ENCODE results near the gene LRRC28.

The LRRC28 gene

GRCh38 chr15:99434506-99435112 lies 183.3 kb downstream of the LRRC28 start:
- no peaks in the 10 kb centered on the region for H3K27me3 ChIP-seq (ENCODE audit: control insufficient read depth, insufficient read depth, low read length)
- H3K36me3 ChIP-seq (ENCODE audit: control insufficient read depth, insufficient read depth, low read length): no peaks in the 10 kb centered on the region
- no peak for DNase-seq (ENCODE audit: low read depth, low spot score)
- peaks cover 2% of the 10 kb centered on the region for H3K4me1 ChIP-seq (ENCODE audit: control insufficient read depth, insufficient read depth, low read length)
- H3K27ac ChIP-seq (ENCODE audit: low read length): no peak overlapping the region
- WGBS (ENCODE audit: insufficient coverage, insufficient read length): no CpG with 5 or more reads among the region's 24 CpGs
- H3K4me3 ChIP-seq (ENCODE audit: low read length): no peak overlapping the region
- H3K9me3 ChIP-seq (ENCODE audit: control insufficient read depth, insufficient read depth, low read length): no peaks in the 10 kb centered on the region

GRCh38 chr15:99435113-99435695 lies 183.9 kb downstream of the LRRC28 start:
- no peaks in the 10 kb centered on the region for H3K36me3 ChIP-seq (ENCODE audit: control insufficient read depth, insufficient read depth, low read length)
- H3K4me3 ChIP-seq (ENCODE audit: low read length): no peak overlapping the region
- H3K27me3 ChIP-seq (ENCODE audit: control insufficient read depth, insufficient read depth, low read length): no peaks in the 10 kb centered on the region
- WGBS (ENCODE audit: insufficient coverage, insufficient read length): no CpG with 5 or more reads among the region's 20 CpGs
- no peak overlapping the region for H3K27ac ChIP-seq (ENCODE audit: low read length)
- peaks cover 2% of the 10 kb centered on the region for H3K4me1 ChIP-seq (ENCODE audit: control insufficient read depth, insufficient read depth, low read length)
- H3K9me3 ChIP-seq (ENCODE audit: control insufficient read depth, insufficient read depth, low read length): no peaks in the 10 kb centered on the region
- no peak for DNase-seq (ENCODE audit: low read depth, low spot score)

- Histone ChIP-seq H3K4me1 (ENCODE audit: control insufficient read depth, insufficient read depth, low read length) (peaks cover 2% of the 10 kb centered on the region), H3K36me3 (ENCODE audit: control insufficient read depth, insufficient read depth, low read length) (no peaks in the 10 kb centered on the region), H3K4me3 (ENCODE audit: low read length) (no peak overlapping the region), H3K27ac (ENCODE audit: low read length) (no peak overlapping the region), H3K9me3 (ENCODE audit: control insufficient read depth, insufficient read depth, low read length) (no peaks in the 10 kb centered on the region), H3K27me3 (ENCODE audit: control insufficient read depth, insufficient read depth, low read length) (no peaks in the 10 kb centered on the region)
- no peak for DNase-seq (ENCODE audit: low read depth, low spot score)
- no CpG with 5 or more reads among the region's 10 CpGs for WGBS (ENCODE audit: insufficient coverage, insufficient read length)
Measured at GRCh38 chr15:99435877-99436541, 184.7 kb downstream of the LRRC28 start.

- no peaks in the 10 kb centered on the region for H3K36me3 ChIP-seq (ENCODE audit: control insufficient read depth, insufficient read depth, low read length)
- H3K27ac ChIP-seq (ENCODE audit: low read length): no peak overlapping the region
- H3K4me3 ChIP-seq (ENCODE audit: low read length): no peak overlapping the region
- H3K4me1 ChIP-seq (ENCODE audit: control insufficient read depth, insufficient read depth, low read length): peaks cover 2% of the 10 kb centered on the region
- H3K27me3 ChIP-seq (ENCODE audit: control insufficient read depth, insufficient read depth, low read length): no peaks in the 10 kb centered on the region
- no peak for DNase-seq (ENCODE audit: low read depth, low spot score)
- no CpG with 5 or more reads among the region's 21 CpGs for WGBS (ENCODE audit: insufficient coverage, insufficient read length)
- H3K9me3 ChIP-seq (ENCODE audit: control insufficient read depth, insufficient read depth, low read length): no peaks in the 10 kb centered on the region
Measured at GRCh38 chr15:99436542-99437314, 185.4 kb downstream of the LRRC28 start.

GRCh38 chr15:99437315-99438223 lies 186.3 kb downstream of the LRRC28 start:
- DNase-seq (ENCODE audit: low read depth, low spot score): no peak
- peaks cover 2% of the 10 kb centered on the region for H3K4me1 ChIP-seq (ENCODE audit: control insufficient read depth, insufficient read depth, low read length)

GRCh38 chr15:99438224-99438585 lies 186.9 kb downstream of the LRRC28 start:
- H3K4me1 ChIP-seq (ENCODE audit: control insufficient read depth, insufficient read depth, low read length): peaks cover 2% of the 10 kb centered on the region
- WGBS (ENCODE audit: insufficient coverage, insufficient read length): no CpG with 5 or more reads among the region's 11 CpGs
- H3K36me3 ChIP-seq (ENCODE audit: control insufficient read depth, insufficient read depth, low read length): no peaks in the 10 kb centered on the region
- DNase-seq (ENCODE audit: low read depth, low spot score): no peak
- H3K9me3 ChIP-seq (ENCODE audit: control insufficient read depth, insufficient read depth, low read length): no peaks in the 10 kb centered on the region
- H3K27me3 ChIP-seq (ENCODE audit: control insufficient read depth, insufficient read depth, low read length): no peaks in the 10 kb centered on the region
- no peak overlapping the region for H3K27ac ChIP-seq (ENCODE audit: low read length)
- H3K4me3 ChIP-seq (ENCODE audit: low read length): no peak overlapping the region

More at GRCh38 chr15:99437315-99438223, 186.3 kb downstream of the LRRC28 start:
- Histone ChIP-seq H3K36me3 (ENCODE audit: control insufficient read depth, insufficient read depth, low read length) (no peaks in the 10 kb centered on the region), H3K27ac (ENCODE audit: low read length) (no peak overlapping the region), H3K4me3 (ENCODE audit: low read length) (no peak overlapping the region), H3K27me3 (ENCODE audit: control insufficient read depth, insufficient read depth, low read length) (no peaks in the 10 kb centered on the region), H3K9me3 (ENCODE audit: control insufficient read depth, insufficient read depth, low read length) (no peaks in the 10 kb centered on the region)
- no CpG with 5 or more reads among the region's 23 CpGs for WGBS (ENCODE audit: insufficient coverage, insufficient read length)

GRCh38 chr15:99438691-99439523 lies 187.6 kb downstream of the LRRC28 start:
- H3K36me3 ChIP-seq (ENCODE audit: control insufficient read depth, insufficient read depth, low read length): no peaks in the 10 kb centered on the region
- WGBS (ENCODE audit: insufficient coverage, insufficient read length): no CpG with 5 or more reads among the region's 24 CpGs
- no peak overlapping the region for H3K27ac ChIP-seq (ENCODE audit: low read length)
- H3K4me3 ChIP-seq (ENCODE audit: low read length): no peak overlapping the region
- H3K9me3 ChIP-seq (ENCODE audit: control insufficient read depth, insufficient read depth, low read length): no peaks in the 10 kb centered on the region
- H3K4me1 ChIP-seq (ENCODE audit: control insufficient read depth, insufficient read depth, low read length): no peaks in the 10 kb centered on the region; the same call in none of the 2 replicates
- H3K27me3 ChIP-seq (ENCODE audit: control insufficient read depth, insufficient read depth, low read length): no peaks in the 10 kb centered on the region
- no peak for DNase-seq (ENCODE audit: low read depth, low spot score)

DNA sequence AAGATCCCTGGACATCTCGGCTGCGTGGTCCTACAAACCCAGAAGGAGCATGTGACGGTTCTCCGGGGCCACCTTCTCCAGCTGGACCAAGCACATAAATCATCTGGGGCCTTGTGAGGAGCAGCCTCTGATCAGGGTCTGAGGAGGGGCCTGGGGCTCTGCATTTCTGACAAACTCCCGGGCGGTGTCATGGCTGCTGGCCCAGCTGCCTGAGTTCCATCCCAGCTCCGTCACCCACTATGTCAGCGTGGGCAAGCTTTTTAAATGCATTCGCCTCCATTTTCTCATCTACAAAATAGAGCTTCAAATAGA lies 188.2 kb downstream of the LRRC28 start:
- no CpG with 5 or more reads among the region's 9 CpGs for WGBS (ENCODE audit: insufficient coverage, insufficient read length)
- no peaks in the 10 kb centered on the region for H3K36me3 ChIP-seq (ENCODE audit: control insufficient read depth, insufficient read depth, low read length)
- DNase-seq (ENCODE audit: low read depth, low spot score): no peak
- no peaks in the 10 kb centered on the region for H3K27me3 ChIP-seq (ENCODE audit: control insufficient read depth, insufficient read depth, low read length)
- H3K4me3 ChIP-seq (ENCODE audit: low read length): no peak overlapping the region
- no peaks in the 10 kb centered on the region; the same call in none of the 2 replicates for H3K4me1 ChIP-seq (ENCODE audit: control insufficient read depth, insufficient read depth, low read length)
- no peaks in the 10 kb centered on the region for H3K9me3 ChIP-seq (ENCODE audit: control insufficient read depth, insufficient read depth, low read length)
- no peak overlapping the region for H3K27ac ChIP-seq (ENCODE audit: low read length)

DNA sequence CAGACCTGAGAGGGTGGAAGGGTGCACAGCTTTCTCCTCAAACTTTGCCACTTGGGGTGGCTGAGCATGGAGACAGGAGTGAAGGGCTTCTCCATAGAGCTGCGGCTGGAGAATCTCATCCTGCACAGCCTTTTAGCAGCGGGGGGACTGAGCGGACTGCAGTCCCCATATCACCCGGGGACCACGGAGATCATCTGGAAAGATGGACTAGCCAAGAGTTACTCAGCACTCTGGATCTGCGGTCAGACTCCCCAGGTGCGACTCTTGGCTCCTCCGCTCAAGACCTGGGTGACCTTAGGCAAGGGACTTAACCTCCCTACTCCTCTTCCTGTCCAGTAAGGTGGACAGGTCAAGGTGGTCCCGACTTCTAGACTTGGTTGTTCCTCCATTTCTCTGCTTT lies 188.7 kb downstream of the LRRC28 start:
- Histone ChIP-seq H3K36me3 (ENCODE audit: control insufficient read depth, insufficient read depth, low read length) (no peaks in the 10 kb centered on the region), H3K27ac (ENCODE audit: low read length) (no peak overlapping the region), H3K4me1 (ENCODE audit: control insufficient read depth, insufficient read depth, low read length) (no peaks in the 10 kb centered on the region; the same call in none of the 2 replicates), H3K4me3 (ENCODE audit: low read length) (no peak overlapping the region), H3K9me3 (ENCODE audit: control insufficient read depth, insufficient read depth, low read length) (no peaks in the 10 kb centered on the region), H3K27me3 (ENCODE audit: control insufficient read depth, insufficient read depth, low read length) (no peaks in the 10 kb centered on the region)
- no CpG with 5 or more reads among the region's 9 CpGs for WGBS (ENCODE audit: insufficient coverage, insufficient read length)
- no peak for DNase-seq (ENCODE audit: low read depth, low spot score)

All from iPS DF 6.9 (cell line).